ENCODE measurements around the gene GDI1.

Gene GDI1

DNA sequence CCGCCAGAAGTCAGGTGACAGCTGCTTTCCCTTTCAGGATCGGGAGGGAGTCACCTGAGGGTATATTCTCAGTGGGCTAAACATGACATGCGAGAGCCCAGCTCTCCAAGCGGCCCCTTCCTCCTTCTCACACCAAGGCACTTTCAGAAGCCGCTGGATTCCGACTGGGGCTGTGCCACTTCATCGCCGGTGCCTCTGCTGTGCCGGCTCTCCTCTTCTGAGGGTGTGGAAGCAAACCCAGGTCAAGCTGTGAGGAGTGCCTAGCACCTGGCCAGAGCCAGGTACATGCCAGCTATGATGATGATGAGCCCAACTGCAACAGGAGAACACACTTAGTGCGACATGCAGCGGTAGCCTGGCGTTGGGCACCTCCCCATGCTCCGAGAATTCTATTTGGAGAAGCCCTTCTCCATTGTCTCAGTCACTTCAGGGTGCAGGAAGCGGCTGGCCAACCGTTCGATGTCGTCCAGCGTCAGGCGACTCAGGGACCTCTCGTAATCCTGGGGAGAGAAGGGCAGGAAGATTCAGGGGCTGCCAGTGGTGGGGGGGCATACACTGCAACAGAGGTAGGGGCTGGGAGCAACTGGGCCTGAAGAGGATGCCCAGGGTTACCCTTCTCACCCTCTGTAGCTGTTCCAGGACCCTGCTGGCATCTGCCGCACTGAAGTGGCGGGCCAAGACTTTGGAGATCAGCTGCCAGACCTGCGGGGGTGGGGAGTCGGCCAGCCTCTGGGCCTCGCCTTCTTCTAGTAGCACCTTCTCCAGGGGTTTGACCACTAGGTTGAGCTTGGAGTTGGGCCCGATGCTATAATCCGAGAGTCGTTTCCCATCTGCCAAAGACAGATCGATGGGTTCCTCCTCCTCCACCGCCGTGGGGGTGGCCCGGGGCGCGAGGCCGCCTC is 48.4 kb downstream of the GDI1 start:
- in situ Hi-C loops (cut with HindIII; ENCODE audit: low pct_unique_long_range_greater_than_20kb, low sequenced_read_pairs): no loop called here
- DNase-seq (ENCODE audit: low read depth in 1 of 2, low spot score in 1 of 2): no peak
- no peak for TF ChIP-seq JUND (IDR thresholded peaks at IDR 0.05; ENCODE audit: low read depth)

DNA sequence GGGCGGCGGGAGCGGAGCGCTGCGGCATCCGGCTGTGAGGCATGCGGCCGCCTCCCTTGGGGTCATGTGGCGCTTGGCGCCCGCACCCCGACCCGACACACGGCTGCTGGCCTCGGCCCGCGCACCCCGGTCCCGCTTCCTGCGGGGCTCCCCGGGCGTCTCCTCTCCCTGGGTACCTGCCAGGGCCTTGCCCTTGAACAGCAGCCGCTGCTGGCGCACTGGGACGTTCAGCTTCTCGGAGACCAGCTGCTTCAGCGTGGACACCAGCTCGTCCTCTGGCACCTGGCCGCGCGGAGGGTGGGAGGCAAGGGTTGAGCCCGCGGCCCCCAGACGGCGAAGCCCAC is 49.1 kb downstream of the GDI1 start:
- peak in 1 of 2 experiments; percentile 20 for DNase-seq (ENCODE audit: low read depth in 1 of 2, low spot score in 1 of 2)
- no peak for TF ChIP-seq JUND (IDR thresholded peaks at IDR 0.05; ENCODE audit: low read depth)
- in situ Hi-C loops (cut with HindIII; ENCODE audit: low pct_unique_long_range_greater_than_20kb, low sequenced_read_pairs): no loop called here

DNA sequence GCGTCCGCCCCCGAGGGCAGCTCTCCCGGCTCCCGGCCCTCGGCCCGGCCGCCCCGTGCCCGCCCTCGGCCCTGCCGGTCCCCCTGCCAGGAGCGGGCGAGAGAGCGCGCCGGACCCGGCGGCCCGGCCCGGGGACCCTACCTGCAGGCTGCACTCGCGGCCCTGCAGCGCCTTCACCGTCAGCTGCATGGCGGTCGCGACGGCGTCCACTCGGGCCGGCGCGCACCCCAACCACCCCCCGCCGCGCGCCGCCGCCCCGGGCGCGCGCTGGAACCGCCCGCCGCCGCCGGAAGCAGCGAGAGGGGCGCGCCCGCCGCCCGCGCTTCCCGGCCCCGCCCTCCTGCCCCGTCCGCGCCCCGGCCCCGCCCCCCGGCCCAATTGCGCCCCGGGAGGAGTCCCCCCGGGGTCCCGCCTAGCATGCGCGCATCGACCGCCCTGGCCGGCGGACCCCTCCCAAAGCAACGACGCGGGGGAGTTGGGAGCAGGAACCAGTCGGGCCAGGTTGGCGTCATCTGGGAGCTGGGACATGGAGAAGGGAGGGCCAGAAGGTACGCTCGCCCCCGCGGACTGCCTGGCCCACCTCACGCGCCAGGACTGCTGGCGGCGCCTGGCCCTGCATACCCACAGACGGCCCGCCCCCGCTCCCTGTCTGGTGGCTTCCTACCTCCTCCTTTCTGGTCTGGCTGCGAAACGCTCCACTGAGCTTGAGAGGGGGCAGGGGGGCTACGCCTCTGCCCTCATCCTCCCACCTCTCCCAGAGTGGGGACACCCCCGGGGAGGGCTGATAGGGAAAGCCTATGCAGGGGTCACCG is 49.6 kb downstream of the GDI1 start, which contains the start of gene UBL4A:
Gene UBL4A, minus strand, starts transcription at position 220 of the 812 bp plus-strand sequence. Its CDS starts 31 bp downstream, at position 189.
- in situ Hi-C loops (cut with HindIII; ENCODE audit: low pct_unique_long_range_greater_than_20kb, low sequenced_read_pairs): no loop called here

DNA sequence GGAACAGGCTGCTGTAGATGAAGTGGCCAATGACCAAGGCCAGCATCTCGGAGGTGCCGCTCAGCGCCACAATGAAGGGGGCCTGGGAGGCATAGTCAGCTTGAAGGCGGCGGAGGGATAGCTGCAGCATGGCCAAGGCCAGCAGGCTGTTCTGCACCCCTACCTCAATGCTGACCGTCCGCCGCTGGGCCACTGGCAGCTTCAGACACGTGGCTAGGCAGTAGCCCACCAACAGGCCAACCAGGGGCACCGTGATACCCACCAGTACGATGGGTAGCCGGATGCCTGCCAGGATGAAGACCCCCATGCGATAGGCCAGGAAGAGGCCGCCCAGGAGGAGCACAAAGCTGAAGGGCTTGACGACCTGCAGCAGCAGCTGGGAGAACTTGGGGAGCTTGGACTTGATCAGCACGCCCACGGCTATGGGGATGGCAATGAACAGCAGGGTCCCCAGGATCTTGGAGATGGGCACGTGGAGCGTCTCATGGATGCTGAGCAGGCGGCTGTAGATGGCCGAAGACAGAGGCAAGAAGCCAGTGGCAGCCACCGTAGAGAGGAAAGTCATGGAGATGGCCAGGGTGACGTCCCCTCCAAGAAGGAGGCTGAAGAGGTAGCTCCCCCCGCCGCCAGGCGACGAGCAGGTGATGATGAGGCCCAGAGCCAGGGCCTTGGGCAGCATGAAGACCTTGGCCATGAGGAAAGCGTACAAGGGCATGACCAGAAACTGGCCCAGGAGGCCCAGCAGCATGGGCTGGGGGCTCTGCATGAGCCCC is 50.8 kb downstream of the GDI1 start:
- no peak for TF ChIP-seq JUND (IDR thresholded peaks at IDR 0.05; ENCODE audit: low read depth)
- in situ Hi-C loops (cut with HindIII; ENCODE audit: low pct_unique_long_range_greater_than_20kb, low sequenced_read_pairs): no loop called here
- DNase-seq (ENCODE audit: low read depth in 1 of 2, low spot score in 1 of 2): no peak

More for the DNA sequence above, 49.6 kb downstream of the GDI1 start, which contains the start of gene UBL4A:
- peak; percentile 33 to 88 for DNase-seq (ENCODE audit: low read depth in 1 of 2, low spot score in 1 of 2)
- no peak for TF ChIP-seq JUND (IDR thresholded peaks at IDR 0.05; ENCODE audit: low read depth)

DNA sequence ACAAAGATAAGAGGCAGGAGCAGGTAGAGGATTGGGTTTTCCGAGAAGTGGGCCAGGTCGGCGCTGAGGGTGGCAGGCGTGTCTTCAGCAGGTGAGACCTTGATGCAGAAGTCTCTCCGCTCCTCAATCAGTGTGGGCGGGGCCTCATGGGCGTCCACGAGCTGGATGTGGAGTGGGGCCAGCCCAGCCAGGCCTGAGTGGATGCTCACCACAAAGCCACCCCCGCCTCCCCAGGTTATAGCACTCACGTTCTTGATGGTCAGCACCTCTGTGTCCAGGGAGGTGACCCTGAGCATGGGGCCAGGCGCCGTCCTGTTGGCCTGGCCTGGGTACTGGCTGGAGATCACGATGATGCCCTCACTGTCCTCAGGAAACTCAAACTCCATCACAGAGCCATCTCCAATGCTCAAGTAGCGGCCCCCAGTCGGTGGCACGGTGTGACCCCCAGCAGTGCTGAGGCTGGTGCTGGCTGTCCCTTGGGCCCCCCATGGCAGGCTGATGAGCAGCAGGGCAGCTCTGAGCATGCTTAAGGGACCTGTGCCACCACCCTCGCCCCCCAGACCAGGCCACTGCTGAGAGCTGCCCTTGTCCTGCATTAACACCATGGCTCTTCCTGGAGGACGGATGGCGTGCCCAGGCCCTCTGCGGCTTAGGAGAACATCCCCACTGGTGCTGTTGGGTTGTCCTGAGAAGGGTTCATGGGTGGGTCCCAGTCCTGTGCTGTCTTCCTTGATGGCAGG is 51.6 kb downstream of the GDI1 start:
- in situ Hi-C loops (cut with HindIII; ENCODE audit: low pct_unique_long_range_greater_than_20kb, low sequenced_read_pairs): no loop called here
- no peak for DNase-seq (ENCODE audit: low read depth in 1 of 2, low spot score in 1 of 2)
- no peak for TF ChIP-seq JUND (IDR thresholded peaks at IDR 0.05; ENCODE audit: low read depth)

DNA sequence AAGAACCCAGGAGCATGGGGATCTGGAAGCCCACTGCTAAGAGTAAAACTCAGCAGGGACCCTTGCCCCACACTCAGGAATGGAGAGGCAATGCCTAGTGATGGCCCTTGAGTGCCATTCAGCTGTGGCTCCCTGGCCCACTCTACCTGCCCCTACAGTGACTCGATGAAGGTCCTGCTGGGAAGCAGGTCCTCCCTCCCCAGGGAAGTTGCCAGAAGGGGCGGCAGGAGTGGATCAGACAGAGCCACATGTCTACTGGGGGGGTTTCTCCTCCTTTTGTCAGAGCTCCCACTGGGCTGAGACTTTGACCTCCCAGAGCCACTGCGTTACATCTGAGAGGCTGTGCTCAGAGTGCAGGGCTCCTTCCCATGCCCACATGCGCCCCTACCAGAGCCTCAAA is 52.2 kb downstream of the GDI1 start:
- TF ChIP-seq JUND (IDR thresholded peaks at IDR 0.05; ENCODE audit: low read depth): no peak
- DNase-seq (ENCODE audit: low read depth in 1 of 2, low spot score in 1 of 2): no peak
- in situ Hi-C loops (cut with HindIII; ENCODE audit: low pct_unique_long_range_greater_than_20kb, low sequenced_read_pairs): no loop called here

DNA sequence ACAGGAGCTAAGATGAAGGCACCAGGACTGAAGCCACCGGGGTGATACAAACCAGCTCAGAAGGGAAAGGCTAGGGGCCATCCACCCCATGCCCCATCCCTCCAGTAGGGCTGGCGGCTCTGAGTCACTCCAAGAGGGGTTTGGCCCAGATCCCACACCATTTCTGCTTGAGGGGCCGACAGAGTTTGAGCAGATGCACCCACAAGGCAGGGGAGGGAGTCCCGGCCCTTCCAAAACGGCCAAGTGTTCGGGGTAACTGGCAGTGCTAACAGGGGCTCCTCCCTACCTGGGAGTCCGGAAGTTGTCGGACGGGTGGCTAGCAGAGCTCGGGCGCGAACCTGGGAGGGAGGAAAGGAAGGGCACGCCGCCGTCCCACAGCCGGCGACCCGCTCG is 53.1 kb downstream of the GDI1 start:
- in situ Hi-C loops (cut with HindIII; ENCODE audit: low pct_unique_long_range_greater_than_20kb, low sequenced_read_pairs): no loop called here
- no peak for TF ChIP-seq JUND (IDR thresholded peaks at IDR 0.05; ENCODE audit: low read depth)

DNA sequence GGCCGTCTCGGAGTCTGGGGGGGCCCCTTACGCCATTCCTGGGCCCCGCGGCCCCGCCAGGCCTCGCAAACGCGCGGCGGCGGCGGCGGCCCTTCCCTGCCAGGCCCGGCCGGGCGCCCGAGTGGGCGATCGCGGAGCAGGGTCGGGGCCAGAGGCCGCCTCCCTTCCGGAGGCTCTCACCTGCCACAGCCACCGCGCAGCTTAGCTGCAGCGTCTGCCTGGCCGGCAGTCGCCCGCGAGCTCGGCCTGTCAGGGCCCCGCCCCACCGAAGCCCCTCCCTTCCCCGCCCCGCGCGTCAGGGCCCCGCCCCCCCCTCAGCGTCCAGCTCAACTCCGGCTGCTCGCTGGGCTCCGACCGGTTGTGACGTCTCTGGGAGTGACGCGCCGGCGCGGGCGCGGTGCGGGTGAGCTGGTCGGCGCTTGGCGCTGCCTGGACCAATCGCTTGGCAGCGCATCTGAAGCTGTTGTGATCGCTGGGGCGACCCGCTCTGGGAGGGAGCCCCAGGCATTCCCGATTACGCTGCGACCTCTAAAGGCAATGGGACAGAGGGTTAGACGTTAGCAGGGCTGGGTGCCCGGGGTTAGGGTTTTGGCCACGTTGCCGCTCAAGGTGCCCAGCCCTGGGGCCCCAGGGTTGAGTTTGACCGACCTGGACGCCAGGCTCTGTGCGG is 53.6 kb downstream of the GDI1 start, which contains the start of gene SLC10A3:
Gene SLC10A3, minus strand, starts transcription at position 216 of the 670 bp plus-strand sequence. CDS start 1,689 bp downstream, outside the sequence.
- no peak for TF ChIP-seq JUND (IDR thresholded peaks at IDR 0.05; ENCODE audit: low read depth)
- in situ Hi-C loops (cut with HindIII; ENCODE audit: low pct_unique_long_range_greater_than_20kb, low sequenced_read_pairs): no loop called here
- DNase-seq (ENCODE audit: low read depth in 1 of 2, low spot score in 1 of 2): peak; percentile 77 to 91

More for the DNA sequence above, 53.1 kb downstream of the GDI1 start:
- peak in 1 of 2 experiments; percentile 5 for DNase-seq (ENCODE audit: low read depth in 1 of 2, low spot score in 1 of 2)

Data from T47D (cell line).